GM19043 (cell line): ENCODE results near the gene MLIP.

ENCODE experiments used
- ATAC-seq: cut with Tn5 transposase; IDR thresholded peaks from one replicate; pipeline ENCODE4 v1.9.1; 2021; ENCODE audit warnings: low read depth; ENCODE audit not compliant: unreplicated experiment

Gene MLIP

GRCh38 chr6:54264581-54265272 is 153.5 kb downstream of the MLIP start:
- no peak for ATAC-seq

GRCh38 chr6:54266400-54266923 is 155.2 kb downstream of the MLIP start:
- ATAC-seq = no peak

DNA sequence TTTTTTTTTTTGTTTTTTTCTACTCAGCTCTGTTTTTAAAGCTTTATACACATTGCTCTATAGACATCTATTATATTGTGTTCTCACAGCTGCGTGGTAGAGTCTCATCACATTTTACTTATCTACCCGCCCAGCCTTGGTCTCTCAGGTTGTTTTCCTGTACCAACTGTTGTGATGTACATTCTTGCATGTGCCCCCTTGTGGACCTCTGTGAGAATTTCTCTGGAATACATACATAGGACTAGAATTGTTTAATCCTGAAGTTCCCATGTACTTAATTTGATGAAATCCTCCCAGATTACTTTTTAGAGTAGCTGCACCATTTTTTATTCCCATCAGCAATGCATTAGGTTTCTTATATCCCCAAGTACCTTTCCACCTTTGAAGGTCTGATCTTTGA is 156.6 kb downstream of the MLIP start:
- no peak for ATAC-seq

DNA sequence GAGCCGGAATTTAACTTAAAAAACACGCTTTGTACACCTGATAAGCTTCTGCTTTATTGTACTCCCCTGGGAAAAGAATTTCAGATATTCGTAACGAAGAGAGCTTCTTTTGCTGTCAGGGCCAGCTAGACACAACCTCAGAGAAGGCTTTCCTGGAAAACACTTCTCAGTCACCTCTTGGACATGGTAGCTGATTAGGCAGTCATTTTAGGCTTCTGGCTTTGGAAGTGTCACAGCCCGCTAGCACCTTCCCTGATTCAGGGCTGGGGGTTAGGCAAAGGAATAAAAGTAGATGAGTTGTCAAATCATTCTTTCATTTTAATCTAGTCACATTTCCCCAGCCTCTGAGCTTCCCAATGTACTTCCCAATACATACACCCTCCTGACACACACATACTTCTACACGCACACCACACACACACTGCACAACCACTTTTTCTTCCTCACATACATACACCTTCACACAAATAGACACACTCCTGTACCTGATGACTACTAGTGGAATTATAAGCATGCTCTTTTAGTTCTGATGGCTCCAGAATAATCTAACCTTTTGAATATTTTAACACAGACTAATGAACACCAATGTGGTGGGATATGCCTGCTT is 162.1 kb downstream of the MLIP start:
- no peak for ATAC-seq

DNA sequence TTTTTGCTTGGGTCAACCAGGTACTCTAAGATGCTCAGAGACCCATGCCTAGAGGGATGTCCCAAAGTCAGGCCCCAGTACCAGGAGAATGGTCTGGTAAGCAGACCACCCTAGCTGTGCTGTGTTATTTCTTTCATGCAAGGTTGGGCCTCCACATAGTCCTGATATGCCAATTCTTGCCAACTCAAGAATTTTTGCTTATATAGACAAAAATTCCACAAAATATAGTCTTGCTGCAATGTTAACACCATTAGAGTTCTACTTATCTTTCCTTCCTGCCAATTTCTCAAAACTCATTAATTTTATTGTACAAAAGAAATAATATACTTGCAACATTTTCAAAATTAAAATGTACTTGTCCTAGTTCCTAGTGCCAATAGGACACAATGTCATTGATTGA is 163.1 kb downstream of the MLIP start:
- ATAC-seq = no peak

GRCh38 chr6:54282186-54282585 is 170.9 kb downstream of the MLIP start:
- ATAC-seq = no peak

GRCh38 chr6:54284161-54284860 is 173.1 kb downstream of the MLIP start:
- ATAC-seq = no peak

GRCh38 chr6:54285595-54285994 is 174.4 kb downstream of the MLIP start:
- no peak for ATAC-seq

DNA sequence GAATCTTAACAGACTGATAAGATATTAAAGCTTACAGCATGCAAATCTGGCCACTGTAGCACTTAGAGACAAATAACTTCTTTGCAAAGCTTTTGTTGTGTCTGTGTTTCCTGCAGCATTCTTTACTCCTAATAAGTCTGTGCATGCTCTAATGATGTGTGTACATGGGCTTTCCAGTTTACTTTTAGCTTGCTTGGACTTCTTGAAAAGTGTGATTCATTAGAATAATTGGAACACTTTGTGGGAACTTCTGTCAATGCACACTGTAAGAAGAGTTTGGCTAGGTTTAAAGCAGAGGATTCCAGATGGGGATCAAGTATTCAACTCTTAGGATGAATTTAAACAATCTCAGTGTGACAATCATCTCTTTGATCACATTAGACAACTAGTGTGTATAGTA is 174.9 kb downstream of the MLIP start:
- ATAC-seq = no peak

GRCh38 chr6:54288474-54288873 is 177.2 kb downstream of the MLIP start:
- ATAC-seq = no peak

- no peak for ATAC-seq
Measured at GRCh38 chr6:54289426-54289825, 178.2 kb downstream of the MLIP start.

- peak; percentile 51 for ATAC-seq
Measured at GRCh38 chr6:54291146-54291545, 179.9 kb downstream of the MLIP start.

DNA sequence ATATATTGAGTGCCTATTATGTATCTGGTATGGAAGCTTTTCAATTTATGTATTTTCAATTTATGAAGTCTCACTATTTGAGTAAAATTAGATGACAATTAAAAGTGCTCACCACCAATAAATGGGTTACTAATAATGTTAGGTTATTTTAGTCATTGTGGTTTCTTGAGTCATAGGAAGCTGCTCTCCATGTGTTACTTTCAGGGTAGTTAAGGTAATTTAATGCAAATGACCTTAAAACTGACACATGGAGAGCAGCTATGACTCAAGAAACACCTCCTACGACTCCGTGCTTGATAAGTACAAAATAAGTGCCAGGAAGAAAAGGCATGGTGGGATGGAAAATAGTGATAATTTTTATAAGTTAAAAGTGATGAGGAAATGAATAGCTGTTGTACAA is 180.5 kb downstream of the MLIP start:
- ATAC-seq = peak; percentile 94

- ATAC-seq = no peak
Measured at GRCh38 chr6:54294965-54295532, 183.8 kb downstream of the MLIP start.

GRCh38 chr6:54299542-54300269 is 188.5 kb downstream of the MLIP start:
- no peak for ATAC-seq

DNA sequence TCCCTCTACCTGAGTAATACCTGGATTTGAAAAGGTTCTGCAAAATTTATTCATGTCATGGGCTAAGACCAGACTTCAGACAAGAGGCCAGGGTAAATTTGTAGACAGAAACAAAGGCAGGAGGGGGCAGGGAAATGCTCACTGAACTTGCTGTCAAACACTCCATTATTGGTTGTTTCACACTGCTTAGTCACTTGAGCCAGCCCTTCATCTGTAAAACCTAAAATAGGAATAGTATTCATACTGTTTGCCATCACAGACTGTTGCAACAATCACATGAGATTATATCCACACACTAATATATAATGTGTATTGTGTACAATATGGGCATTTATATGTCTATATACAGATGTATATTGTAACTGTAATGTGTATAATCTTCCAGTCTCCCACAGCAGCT is 190.5 kb downstream of the MLIP start:
- ATAC-seq = no peak

GRCh38 chr6:54307439-54307910 is 196.2 kb downstream of the MLIP start:
- peak; percentile 58 for ATAC-seq

DNA sequence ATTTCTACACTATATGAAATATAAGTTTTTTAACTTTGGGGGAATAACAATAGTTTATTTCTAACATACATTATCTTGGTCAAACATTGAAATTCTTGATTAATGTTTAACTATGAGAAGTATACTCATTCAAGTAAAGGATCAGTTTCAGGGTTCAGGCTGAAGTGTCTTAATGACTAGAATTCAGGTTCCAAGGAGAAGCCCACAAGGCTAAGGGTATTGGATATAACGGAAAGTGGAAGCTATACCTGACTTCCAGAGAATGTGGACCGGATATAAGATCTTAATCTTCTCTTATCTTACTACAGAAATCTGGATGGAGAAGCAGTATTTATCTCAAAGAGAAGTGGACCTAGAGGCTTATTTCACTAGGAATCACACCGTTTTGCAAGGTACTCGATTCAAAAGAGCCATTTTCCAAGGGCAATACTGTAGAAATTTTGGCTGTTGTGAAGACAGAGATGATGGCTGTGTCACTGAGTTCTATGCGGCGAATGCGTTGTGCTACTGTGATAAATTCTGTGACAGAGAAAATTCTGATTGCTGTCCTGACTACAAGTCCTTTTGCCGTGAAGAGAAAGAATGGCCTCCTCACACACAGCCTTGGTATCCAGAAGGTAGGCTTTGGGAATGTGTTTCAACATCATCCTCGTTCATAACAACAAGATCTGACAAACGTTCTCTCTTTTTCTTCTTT is 197.2 kb downstream of the MLIP start, which contains the start of gene TINAG:
Gene TINAG, plus strand, starts transcription at position 153 of the 697 bp plus-strand sequence. Its CDS starts 110 bp downstream, at position 263.
- ATAC-seq = peak; percentile 38

DNA sequence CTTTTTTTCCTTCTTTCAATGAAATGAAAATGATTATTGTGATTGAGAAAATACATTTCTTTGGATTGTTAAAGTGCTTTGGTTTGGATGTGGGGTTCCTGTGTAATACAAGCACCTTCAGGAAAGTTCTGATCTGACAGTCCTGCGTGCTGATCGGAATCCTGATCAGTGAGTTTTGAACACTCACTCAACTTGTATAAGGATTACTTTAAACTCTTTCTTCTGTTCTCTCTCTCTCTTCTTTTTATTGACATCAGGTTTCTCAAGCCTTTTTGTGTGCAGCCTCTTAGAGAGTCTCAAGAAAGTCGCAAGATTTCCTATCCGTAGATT is 197.7 kb downstream of the MLIP start:
- ATAC-seq = no peak
